Liver (tissue), 9 donors: ENCODE results near the gene F8. TPM values are rescaled to one million over a fixed set of nuclear protein-coding genes. Genes with fewer than 3 reads are reported as not detected.
"Not testable (repeated sequence)": the region's sequence is repeated elsewhere in the genome, so short reads cannot be mapped to it uniquely, and the experiment has no call there.

ENCODE experiments used
- DNase-seq: peaks from one replicate; pipeline ENCODE4 v3.0.0-alpha.2; 2017; ENCODE audit warnings: low spot score
- H3K27ac ChIP-seq, 2 donors: one replicate each; pipeline ENCODE4 v1.7.0; 2013; ENCODE audit warnings: inconsistent platforms in 2 of 2, low read length in 2 of 2, control low read depth in 1 of 2, low read depth in 1 of 2, mild to moderate bottlenecking in 1 of 2
- H3K27me3 ChIP-seq, 4 donors: one replicate each; pipeline versions ENCODE4 v1.6.1 to v1.7.0; 2013; ENCODE audit warnings: low read length in 3 of 4, inconsistent platforms in 1 of 4, mild to moderate bottlenecking in 1 of 4, moderate library complexity in 1 of 4; ENCODE audit not compliant: control insufficient read depth in 4 of 4, insufficient read depth in 4 of 4
- H3K36me3 ChIP-seq, 4 donors: one replicate each; pipeline versions ENCODE4 v1.6.1 to v1.7.0; 2013; ENCODE audit warnings: low read length in 3 of 4, mild to moderate bottlenecking in 3 of 4, low read depth in 1 of 4, moderate library complexity in 1 of 4; ENCODE audit not compliant: control insufficient read depth in 4 of 4, insufficient read depth in 3 of 4
- H3K4me1 ChIP-seq, 4 donors: one replicate each; pipeline versions ENCODE4 v1.6.1 to v1.7.0; 2013; ENCODE audit warnings: low read length in 3 of 4, mild to moderate bottlenecking in 3 of 4, moderate library complexity in 1 of 4; ENCODE audit not compliant: control insufficient read depth in 4 of 4, insufficient read depth in 4 of 4
- H3K4me3 ChIP-seq, 3 donors: one replicate each; pipeline versions ENCODE4 v1.6.1 to v1.7.0; 2013; ENCODE audit warnings: low read length in 3 of 3, control low read depth in 1 of 3, low read depth in 1 of 3, mild to moderate bottlenecking in 1 of 3
- H3K9ac ChIP-seq, 2 donors: one replicate each; pipeline ENCODE4 v1.7.0; 2013; ENCODE audit warnings: low read length in 2 of 2, mild to moderate bottlenecking in 2 of 2, moderate library complexity in 2 of 2, control low read depth in 1 of 2, low read depth in 1 of 2
- H3K9me3 ChIP-seq, 4 donors: one replicate each; pipeline versions ENCODE4 v1.6.1 to v1.7.0; 2013; ENCODE audit warnings: low read length in 3 of 4; ENCODE audit not compliant: control insufficient read depth in 4 of 4
- ATF3 ChIP-seq: IDR thresholded peaks from 2 replicates; pipeline ENCODE4 v1.6.1; 2016; ENCODE audit warnings: antibody characterized with exemption
- CTCF ChIP-seq: fragments of 150-350 bp; IDR thresholded peaks from 2 replicates; pipeline ENCODE4 v1.5.1; 2017; ENCODE audit warnings: improper control_type of control experiment, low read depth, low read length; ENCODE audit not compliant: missing input control
- EGR1 ChIP-seq, 2 donors: IDR thresholded peaks; 2 replicates each; pipeline ENCODE4 v1.6.1; 2016 to 2018; ENCODE audit warnings: antibody characterized with exemption in 2 of 2, low read depth in 2 of 2
- FOXA1 ChIP-seq: IDR thresholded peaks from 2 replicates; pipeline ENCODE4 v1.6.1; 2016; ENCODE audit warnings: antibody characterized with exemption
- HNF4A ChIP-seq, 2 donors: conservative IDR thresholded peaks; 2 replicates each; pipeline ENCODE4 v1.6.1; 2016; ENCODE audit warnings: antibody characterized with exemption in 2 of 2, mild to moderate bottlenecking in 2 of 2
- HNF4G ChIP-seq: IDR thresholded peaks from 2 replicates; pipeline ENCODE4 v1.6.1; 2016; ENCODE audit warnings: antibody characterized with exemption
- JUND ChIP-seq, 2 donors: IDR thresholded peaks; 2 replicates each; pipeline ENCODE4 v1.6.1; 2016; ENCODE audit warnings: antibody characterized with exemption in 2 of 2
- MAX ChIP-seq: IDR thresholded peaks from 2 replicates; pipeline ENCODE4 v1.6.1; 2016; ENCODE audit warnings: antibody characterized with exemption
- NR2F2 ChIP-seq: IDR thresholded peaks from 2 replicates; pipeline ENCODE4 v1.6.1; 2016; ENCODE audit warnings: antibody characterized with exemption
- RAD21 ChIP-seq, 2 donors: IDR thresholded peaks; 2 replicates each; pipeline ENCODE4 v1.6.1; 2016; ENCODE audit warnings: antibody characterized with exemption in 2 of 2, mild to moderate bottlenecking in 2 of 2
- REST ChIP-seq: IDR thresholded peaks from 2 replicates; pipeline ENCODE4 v1.6.1; 2016; ENCODE audit warnings: antibody characterized with exemption, mild to moderate bottlenecking
- SP1 ChIP-seq: IDR thresholded peaks from 2 replicates; pipeline ENCODE4 v1.6.1; 2018; ENCODE audit warnings: antibody characterized with exemption, mild to moderate bottlenecking
- YY1 ChIP-seq: IDR thresholded peaks from 2 replicates; pipeline ENCODE4 v1.6.1; 2016; ENCODE audit warnings: antibody characterized with exemption, mild to moderate bottlenecking
- ZBTB33 ChIP-seq: IDR thresholded peaks from 2 replicates; pipeline ENCODE4 v1.6.1; 2016; ENCODE audit warnings: antibody characterized with exemption
- WGBS: extraction: QIAGEN DNeasy Blood & Tissue Kit; methylation state at CpG from one replicate; pipeline ENCODE4 v1.1.7; 2013; 5-methylcytosine and 5-hydroxymethylcytosine counted together
- polyA plus RNA-seq, 2 donors: library from polyadenylated mRNA; stranded (reverse) in 1 of 2; unstranded in 1 of 2; fragments of 200-250 nt in 1 of 2; fragments of >200 nt in 1 of 2; fragmentation: Nextera tagmentation in 1 of 2; extraction: Ambion mirVana in 1 of 2; gene quantifications; one replicate each; pipeline versions ENCODE4 v1.2.1 to v1.2.3, GENCODE V29; 2013 to 2015
- total RNA-seq, 2 donors: library from RNA; depleted of rRNA; stranded (reverse); fragments of >200 nt; gene quantifications; one replicate each; pipeline ENCODE4 v1.2.3, GENCODE V29; 2014
- donor health status: healthy.
- donor health status: healthy.
- donor health status: healthy.
- donor health status: healthy.
- donor health status: healthy.

Gene F8
- total and polyA plus RNA-seq, 4 donors, result 8.0 to 22.3 (median 13.8) TPM

- TF ChIP-seq MAX (no peak), SP1 (no peak)
These were observed 194.5 kb downstream of the F8 start (continued) for GRCh38 chrX:154828016-154828408.

- H3K27me3 ChIP-seq, result no peaks in the 10 kb centered on the region
- TF ChIP-seq HNF4A (conservative IDR thresholded peaks at IDR 0.05), result no peak
- TF ChIP-seq FOXA1, result no peak
- no peak for TF ChIP-seq CTCF
- no peak for TF ChIP-seq RAD21 (IDR thresholded peaks at IDR 0.05)
- no peak for TF ChIP-seq NR2F2
- no peak for TF ChIP-seq ZBTB33
- no peak for TF ChIP-seq YY1
- TF ChIP-seq EGR1 (IDR thresholded peaks at IDR 0.05; ENCODE audit: low read depth in 2 of 2), result no peak
- TF ChIP-seq MAX, result no peak
- no peak for TF ChIP-seq ATF3
- no peak overlapping the region for H3K27ac ChIP-seq
- H3K4me3 ChIP-seq, result no peak overlapping the region
- 76% methylated on average over 4 of the region's 4 CpGs for WGBS
- no peaks in the 10 kb centered on the region for H3K36me3 ChIP-seq
- H3K9ac ChIP-seq, result no peak overlapping the region
- H3K9me3 ChIP-seq, result no peaks in the 10 kb centered on the region
- H3K4me1 ChIP-seq, result no peaks in the 10 kb centered on the region
- no peak for DNase-seq
These were observed 195.1 kb downstream of the F8 start for GRCh38 chrX:154827194-154828015.

- H3K4me3 ChIP-seq, result not testable (repeated sequence)
- WGBS, result no CpG with 5 or more reads among the region's 3 CpGs
These were observed 196.9 kb downstream of the F8 start for GRCh38 chrX:154825586-154825985.

GRCh38 chrX:154824638-154825037 is 197.9 kb downstream of the F8 start:
- no peaks in the 10 kb centered on the region for H3K27me3 ChIP-seq
- no peaks in the 10 kb centered on the region for H3K9me3 ChIP-seq
- DNase-seq, result no peak
- H3K9ac ChIP-seq, result no peak overlapping the region
- H3K36me3 ChIP-seq, result no peaks in the 10 kb centered on the region
- 100% methylated on average over 1 of the region's 1 CpG for WGBS
- H3K27ac ChIP-seq, result no peak overlapping the region
- H3K4me1 ChIP-seq, result no peaks in the 10 kb centered on the region
- TF ChIP-seq HNF4A (conservative IDR thresholded peaks at IDR 0.05) (no peak), REST (no peak), FOXA1 (no peak), EGR1 (IDR thresholded peaks at IDR 0.05; ENCODE audit: low read depth in 2 of 2) (no peak), SP1 (no peak), HNF4G (no peak), NR2F2 (no peak), ZBTB33 (no peak), RAD21 (IDR thresholded peaks at IDR 0.05) (no peak), JUND (IDR thresholded peaks at IDR 0.05) (no peak)
- no peak overlapping the region for H3K4me3 ChIP-seq

More at GRCh38 chrX:154825586-154825985, 196.9 kb downstream of the F8 start:
- H3K4me1 ChIP-seq, H3K27ac ChIP-seq, H3K36me3 ChIP-seq, H3K9ac ChIP-seq, H3K27me3 ChIP-seq, DNase-seq, H3K9me3 ChIP-seq: not testable (repeated sequence)
